GM21526 (cell line): ENCODE results near the gene TUBB8B.
"Not testable (repeated sequence)": the region's sequence is repeated elsewhere in the genome, so short reads cannot be mapped to it uniquely, and the experiment has no call there.

Experiments
- ATAC-seq: cut with Tn5 transposase; IDR thresholded peaks from one replicate; pipeline ENCODE4 v1.9.1; 2021; ENCODE audit warnings: moderate library complexity; ENCODE audit not compliant: unreplicated experiment, low FRiP score

The TUBB8B gene

GRCh38 chr18:49176-49665 is at the start of gene TUBB8B:
TSS of gene TUBB8B (minus strand) at chr18:49615. CDS start at chr18:49557, 58 bp downstream.
- ATAC-seq, result not testable (repeated sequence)

GRCh38 chr18:97252-97914 is 48.0 kb upstream of the TUBB8B start:
- ATAC-seq, result not testable (repeated sequence)

- not testable (repeated sequence) for ATAC-seq
Observed at GRCh38 chr18:96767-97131, 47.3 kb upstream of the TUBB8B start.

GRCh38 chr18:96101-96766 is 46.8 kb upstream of the TUBB8B start:
- peak; percentile 54 for ATAC-seq

- not testable (repeated sequence) for ATAC-seq
Observed at GRCh38 chr18:95580-95979, 46.2 kb upstream of the TUBB8B start.

- ATAC-seq, result not testable (repeated sequence)
Observed at GRCh38 chr18:93897-94408, 44.5 kb upstream of the TUBB8B start.

- ATAC-seq, result not testable (repeated sequence)
Observed at GRCh38 chr18:91561-91960, 42.1 kb upstream of the TUBB8B start.

- not testable (repeated sequence) for ATAC-seq
Observed at GRCh38 chr18:90396-91193, 41.2 kb upstream of the TUBB8B start.

GRCh38 chr18:89124-89523 is 39.7 kb upstream of the TUBB8B start:
- not testable (repeated sequence) for ATAC-seq

- ATAC-seq, result not testable (repeated sequence)
Observed at GRCh38 chr18:84801-85200, 35.4 kb upstream of the TUBB8B start.

- ATAC-seq, result not testable (repeated sequence)
Observed at GRCh38 chr18:82626-83209, 33.3 kb upstream of the TUBB8B start.

- ATAC-seq, result not testable (repeated sequence)
Observed at GRCh38 chr18:80881-81280, 31.5 kb upstream of the TUBB8B start.

GRCh38 chr18:80202-80601 is 30.8 kb upstream of the TUBB8B start:
- not testable (repeated sequence) for ATAC-seq

- not testable (repeated sequence) for ATAC-seq
Observed at GRCh38 chr18:75525-76160, 26.2 kb upstream of the TUBB8B start.

- ATAC-seq, result not testable (repeated sequence)
Observed at GRCh38 chr18:73181-73777, 23.9 kb upstream of the TUBB8B start.

- not testable (repeated sequence) for ATAC-seq
Observed at GRCh38 chr18:67701-68100, 18.3 kb upstream of the TUBB8B start.

GRCh38 chr18:64279-64678 is 14.9 kb upstream of the TUBB8B start:
- not testable (repeated sequence) for ATAC-seq

GRCh38 chr18:63656-64055 is 14.2 kb upstream of the TUBB8B start:
- ATAC-seq, result not testable (repeated sequence)

- not testable (repeated sequence) for ATAC-seq
Observed at GRCh38 chr18:54388-54787, 5.0 kb upstream of the TUBB8B start.

- ATAC-seq, result not testable (repeated sequence)
Observed at GRCh38 chr18:48696-49095, 719 bp downstream of the TUBB8B start.
